SJSA1 (cell line): ENCODE measurements around the gene COL23A1. TPM values are rescaled to one million over a fixed set of nuclear protein-coding genes. Genes with fewer than 3 reads are reported as not detected.
"Not testable (repeated sequence)": the region's sequence is repeated elsewhere in the genome, so short reads cannot be mapped to it uniquely, and the experiment has no call there.

Experiments used
- DNase-seq, 2 experiments: peaks; one replicate each; pipeline ENCODE4 v3.0.0-alpha.2; 2015 to 2020; ENCODE audit warnings: low spot score in 2 of 2, low read depth in 1 of 2
- H3K27ac ChIP-seq: fragments of 250-450 bp; sonication (Bioruptor Pico); 2 replicates; pipeline ENCODE4 v1.5.1; 2020; ENCODE audit warnings: mild to moderate bottlenecking, moderate library complexity
- H3K27me3 ChIP-seq: fragments of 250-450 bp; sonication (Bioruptor Pico); replicated peaks from 2 replicates; pipeline ENCODE4 v1.5.1; 2020; ENCODE audit warnings: mild to moderate bottlenecking, moderate library complexity
- H3K36me3 ChIP-seq: fragments of 250-450 bp; sonication (Bioruptor Pico); 2 replicates; pipeline ENCODE4 v1.5.1; 2020; ENCODE audit warnings: mild to moderate bottlenecking
- H3K4me1 ChIP-seq: fragments of 250-450 bp; sonication (Bioruptor Pico); replicated peaks from 2 replicates; pipeline ENCODE4 v1.6.1; 2021; ENCODE audit warnings: mild to moderate bottlenecking
- H3K4me3 ChIP-seq: fragments of 250-450 bp; sonication (Bioruptor Pico); 2 replicates; pipeline ENCODE4 v1.5.1; 2020; ENCODE audit warnings: mild to moderate bottlenecking
- H3K9me3 ChIP-seq: fragments of 250-450 bp; sonication (Bioruptor Pico); replicated peaks from 2 replicates; pipeline ENCODE4 v1.5.1; 2020; ENCODE audit warnings: mild to moderate bottlenecking
- total RNA-seq: library from RNA; depleted of rRNA; stranded (reverse); fragments of >200 nt; shearing (Covaris generic); gene quantifications from 2 replicates; pipeline ENCODE4 v1.2.3, GENCODE V29; 2014

COL23A1 gene
- total RNA-seq, 1 experiment from 2014 or later, result not detected

DNA sequence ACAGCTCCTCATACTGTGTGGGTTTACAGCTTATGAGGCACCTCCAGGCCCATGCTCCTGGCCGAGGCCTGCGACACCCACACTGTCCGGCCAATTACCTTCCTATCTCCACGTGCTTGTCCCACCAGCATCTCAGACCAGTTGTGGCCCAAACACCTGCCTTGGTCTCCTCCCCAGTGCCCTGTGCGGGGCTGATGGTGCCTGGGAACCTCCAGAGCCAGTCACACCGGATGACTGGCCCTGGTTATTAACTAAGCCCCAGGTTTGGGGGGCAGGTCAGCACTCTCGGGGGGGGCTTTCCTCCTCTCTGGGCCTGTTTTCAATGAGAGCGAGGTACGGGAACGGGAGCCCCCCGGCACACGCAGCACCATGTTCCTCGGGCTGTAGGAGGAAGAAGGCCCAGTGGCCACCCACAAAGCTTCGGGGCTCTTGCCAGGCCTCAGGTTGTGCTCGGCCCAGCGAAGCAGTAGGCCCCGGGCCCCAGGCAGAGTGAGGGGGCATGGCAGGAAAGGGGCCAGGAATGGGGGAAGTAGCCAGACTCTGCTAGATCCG, 281.6 kb downstream of the COL23A1 start:
- no peaks in the 10 kb centered on the region for H3K27me3 ChIP-seq
- DNase-seq, result no peak
- peaks cover 38% of the 10 kb centered on the region for H3K9me3 ChIP-seq
- no peaks in the 10 kb centered on the region for H3K4me1 ChIP-seq
- no peaks in the 10 kb centered on the region for H3K36me3 ChIP-seq
- no peak overlapping the region for H3K4me3 ChIP-seq
- H3K27ac ChIP-seq, result no peak overlapping the region

- peaks cover 48% of the 10 kb centered on the region for H3K9me3 ChIP-seq
- H3K27me3 ChIP-seq, result no peaks in the 10 kb centered on the region
- no peaks in the 10 kb centered on the region for H3K36me3 ChIP-seq
- no peak for DNase-seq
- no peak overlapping the region for H3K27ac ChIP-seq
- H3K4me3 ChIP-seq, result no peak overlapping the region
- H3K4me1 ChIP-seq, result no peaks in the 10 kb centered on the region
Observed at GRCh38 chr5:178307267-178308045, 282.7 kb downstream of the COL23A1 start.

DNA sequence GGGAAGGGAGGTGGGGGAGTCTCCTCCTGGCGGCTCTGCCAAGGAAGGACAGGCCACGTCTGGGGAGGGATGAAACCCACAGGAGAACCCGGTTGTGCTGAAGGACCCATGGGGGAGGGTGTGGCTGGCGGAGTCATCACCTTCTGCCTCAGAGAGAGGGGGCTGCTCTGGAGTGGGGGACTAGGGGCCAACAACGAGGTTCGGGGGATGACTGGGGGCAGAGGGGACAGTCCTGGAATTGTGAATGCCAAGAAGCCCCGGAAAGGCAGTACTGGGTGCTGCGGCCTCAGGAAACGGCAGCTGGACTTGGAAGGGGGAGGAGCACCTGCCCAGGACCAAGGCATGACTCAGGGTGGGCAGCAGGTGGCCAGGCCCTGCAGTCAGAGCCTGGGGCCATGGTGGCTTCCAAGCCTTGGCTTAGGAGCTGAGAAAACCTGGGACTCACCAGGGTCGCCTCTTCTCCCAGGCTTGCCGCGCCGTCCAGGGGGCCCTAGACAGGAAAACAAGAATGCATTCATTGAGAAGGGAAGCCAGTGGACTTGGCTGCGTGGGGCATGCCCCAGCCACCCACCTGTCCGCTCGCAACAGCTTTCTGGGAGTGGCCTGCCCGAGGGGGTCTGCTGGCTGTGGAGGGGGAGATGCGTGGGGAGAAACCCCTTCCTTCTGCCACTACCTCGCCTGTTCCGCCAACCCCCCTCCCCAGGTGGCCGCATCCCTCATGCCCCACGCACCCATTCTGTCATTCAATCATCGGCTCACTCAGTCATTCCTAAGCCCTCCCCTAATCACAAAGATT, 283.6 kb downstream of the COL23A1 start:
- Histone ChIP-seq H3K27me3 (no peaks in the 10 kb centered on the region), H3K4me1 (no peaks in the 10 kb centered on the region), H3K27ac (no peak overlapping the region), H3K9me3 (peaks cover 48% of the 10 kb centered on the region), H3K4me3 (no peak overlapping the region), H3K36me3 (no peaks in the 10 kb centered on the region)
- DNase-seq, result no peak

DNA sequence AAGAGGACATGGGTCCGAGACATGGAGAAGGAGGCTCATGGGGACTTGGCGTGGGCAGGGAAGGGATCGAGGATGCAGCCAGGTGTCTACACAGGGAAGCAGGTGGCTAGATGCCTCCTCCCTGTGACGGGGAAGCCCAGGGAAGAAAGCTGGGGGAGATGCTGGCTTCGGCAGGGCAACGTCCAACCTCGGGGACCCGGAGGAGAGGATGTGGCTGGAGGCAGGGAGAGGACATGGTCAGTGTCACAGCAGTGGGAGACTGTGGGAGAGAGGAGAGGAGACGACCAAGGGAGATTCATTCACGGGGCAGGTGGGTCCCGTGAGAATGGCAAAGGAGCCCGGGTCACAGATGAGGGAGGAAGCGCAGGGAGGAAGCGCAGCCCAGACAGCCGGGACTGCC, 284.4 kb downstream of the COL23A1 start:
- Histone ChIP-seq H3K9me3 (peaks cover 44% of the 10 kb centered on the region), H3K27ac (no peak overlapping the region), H3K27me3 (no peaks in the 10 kb centered on the region), H3K4me1 (no peaks in the 10 kb centered on the region), H3K36me3 (no peaks in the 10 kb centered on the region), H3K4me3 (no peak overlapping the region)
- DNase-seq, result no peak

GRCh38 chr5:178304761-178305645, 285.2 kb downstream of the COL23A1 start:
- H3K4me1 ChIP-seq, result no peaks in the 10 kb centered on the region

GRCh38 chr5:178304016-178304415, 286.2 kb downstream of the COL23A1 start:
- H3K4me1 ChIP-seq, result no peaks in the 10 kb centered on the region
- no peaks in the 10 kb centered on the region for H3K36me3 ChIP-seq
- no peaks in the 10 kb centered on the region for H3K27me3 ChIP-seq
- H3K4me3 ChIP-seq, result no peak overlapping the region
- no peak for DNase-seq
- H3K27ac ChIP-seq, result no peak overlapping the region
- H3K9me3 ChIP-seq, result peaks cover 38% of the 10 kb centered on the region

More at GRCh38 chr5:178304761-178305645, 285.2 kb downstream of the COL23A1 start:
- DNase-seq, result no peak
- Histone ChIP-seq H3K9me3 (peaks cover 39% of the 10 kb centered on the region), H3K36me3 (no peaks in the 10 kb centered on the region), H3K27me3 (no peaks in the 10 kb centered on the region), H3K4me3 (no peak overlapping the region), H3K27ac (no peak overlapping the region)

- H3K36me3 ChIP-seq, H3K27me3 ChIP-seq, H3K27ac ChIP-seq, H3K4me1 ChIP-seq, DNase-seq, H3K4me3 ChIP-seq: not testable (repeated sequence)
- peaks cover 40% of the 10 kb centered on the region for H3K9me3 ChIP-seq
Observed at GRCh38 chr5:178302321-178302720, 287.9 kb downstream of the COL23A1 start.

DNA sequence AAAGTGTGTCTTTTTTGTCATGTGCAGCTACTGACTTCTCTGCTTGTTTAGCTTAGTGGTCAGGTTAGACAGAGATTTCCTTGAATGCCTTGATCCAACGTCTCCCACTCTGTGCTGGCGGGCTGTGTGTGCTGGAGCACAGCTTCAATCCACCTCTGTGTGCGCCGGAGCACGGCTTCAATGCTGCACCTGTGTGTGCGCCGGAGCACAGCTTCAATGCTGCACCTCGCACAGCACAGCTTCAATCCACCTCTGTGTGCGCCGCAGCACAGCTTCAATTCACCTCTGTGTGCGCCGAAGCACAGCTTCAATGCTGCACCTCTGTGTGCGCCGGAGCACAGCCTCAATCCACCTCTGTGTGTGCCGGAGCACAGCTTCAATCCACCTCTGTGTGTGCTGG, 288.6 kb downstream of the COL23A1 start:
- no peak for DNase-seq
- Histone ChIP-seq H3K4me3 (no peak overlapping the region), H3K27ac (no peak overlapping the region), H3K4me1 (no peaks in the 10 kb centered on the region), H3K9me3 (peaks cover 37% of the 10 kb centered on the region), H3K27me3 (no peaks in the 10 kb centered on the region), H3K36me3 (no peaks in the 10 kb centered on the region)

DNA sequence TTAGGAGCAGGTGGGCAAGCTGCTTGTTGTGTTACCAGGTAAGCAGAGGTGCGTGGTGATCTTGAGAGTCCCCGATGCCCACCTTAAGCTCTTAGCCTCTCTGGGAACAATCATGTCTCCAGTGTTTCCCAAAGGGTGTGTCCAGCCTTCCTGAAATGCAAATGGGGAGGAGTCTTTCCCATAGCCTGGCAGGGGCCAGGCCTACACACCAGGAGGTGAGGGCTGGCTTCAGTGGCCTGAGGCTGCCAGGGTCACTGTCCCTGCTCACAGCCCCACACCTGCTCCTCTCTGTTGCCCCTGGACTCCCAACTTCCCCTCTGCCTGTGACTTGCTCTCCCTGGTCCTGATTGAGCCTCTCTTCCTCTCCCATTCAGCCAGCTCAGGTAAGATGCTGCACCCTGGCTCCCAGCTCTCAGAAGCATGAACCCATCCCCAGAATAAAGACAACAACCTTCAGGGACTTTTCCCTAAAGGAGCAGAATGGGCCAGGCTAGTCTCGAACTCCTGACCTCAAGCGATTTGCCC, 291.8 kb downstream of the COL23A1 start:
- no peaks in the 10 kb centered on the region for H3K36me3 ChIP-seq
- no peaks in the 10 kb centered on the region for H3K4me1 ChIP-seq
- no peak overlapping the region for H3K27ac ChIP-seq
- no peak overlapping the region for H3K4me3 ChIP-seq
- DNase-seq, result no peak
- H3K27me3 ChIP-seq, result no peaks in the 10 kb centered on the region
- peaks cover 25% of the 10 kb centered on the region for H3K9me3 ChIP-seq

DNA sequence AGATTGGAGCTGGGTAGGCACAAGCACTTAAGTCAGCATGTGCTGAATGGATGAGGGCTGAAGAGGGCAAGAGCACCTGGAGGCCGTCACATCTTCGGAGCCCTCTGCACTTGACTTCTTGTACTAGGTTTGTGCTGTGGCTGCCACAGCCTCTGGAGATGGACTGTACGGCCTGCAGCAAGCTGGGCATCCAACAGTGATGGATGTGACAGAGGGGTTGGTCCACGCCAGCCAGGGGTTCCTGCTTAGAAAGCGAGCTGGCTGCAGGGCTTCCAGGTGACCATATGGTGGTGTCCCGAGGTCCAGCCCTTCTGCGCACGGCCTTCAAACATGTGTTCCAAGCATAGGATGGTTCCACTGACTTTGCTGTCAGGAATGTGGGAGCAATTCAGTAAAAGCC, 292.4 kb downstream of the COL23A1 start:
- Histone ChIP-seq H3K4me3 (no peak overlapping the region), H3K27me3 (no peaks in the 10 kb centered on the region), H3K4me1 (no peaks in the 10 kb centered on the region), H3K9me3 (peaks cover 19% of the 10 kb centered on the region), H3K36me3 (no peaks in the 10 kb centered on the region), H3K27ac (no peak overlapping the region)
- no peak for DNase-seq

GRCh38 chr5:178296066-178296465, 294.1 kb downstream of the COL23A1 start:
- H3K4me3 ChIP-seq, result no peak overlapping the region
- no peak for DNase-seq
- H3K36me3 ChIP-seq, result no peaks in the 10 kb centered on the region
- no peaks in the 10 kb centered on the region for H3K27me3 ChIP-seq
- H3K4me1 ChIP-seq, result no peaks in the 10 kb centered on the region
- H3K27ac ChIP-seq, result no peak overlapping the region
- peaks cover 28% of the 10 kb centered on the region for H3K9me3 ChIP-seq

DNA sequence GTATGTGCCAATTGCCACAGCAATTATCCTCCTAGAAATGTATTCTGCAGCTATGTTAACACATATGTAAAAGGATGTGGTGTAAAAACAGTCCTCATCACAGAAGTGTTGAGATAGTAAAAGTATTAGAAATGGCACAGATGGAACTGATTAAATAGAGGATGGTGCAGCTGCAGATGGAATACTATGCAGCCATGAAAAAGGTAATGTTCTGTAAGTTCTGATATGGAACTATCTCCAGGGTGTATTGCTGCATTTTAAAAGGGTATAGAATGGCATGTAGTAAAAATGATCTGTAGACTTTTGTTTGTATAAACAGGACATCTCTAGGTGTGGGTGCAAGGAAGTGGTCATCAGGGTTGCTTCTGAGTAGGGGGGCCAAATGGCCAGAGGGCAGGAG, 294.6 kb downstream of the COL23A1 start:
- no peak overlapping the region for H3K27ac ChIP-seq
- no peaks in the 10 kb centered on the region for H3K4me1 ChIP-seq
- no peaks in the 10 kb centered on the region for H3K27me3 ChIP-seq
- H3K36me3 ChIP-seq, result no peaks in the 10 kb centered on the region
- no peak overlapping the region for H3K4me3 ChIP-seq
- peaks cover 33% of the 10 kb centered on the region for H3K9me3 ChIP-seq
- DNase-seq, result no peak

DNA sequence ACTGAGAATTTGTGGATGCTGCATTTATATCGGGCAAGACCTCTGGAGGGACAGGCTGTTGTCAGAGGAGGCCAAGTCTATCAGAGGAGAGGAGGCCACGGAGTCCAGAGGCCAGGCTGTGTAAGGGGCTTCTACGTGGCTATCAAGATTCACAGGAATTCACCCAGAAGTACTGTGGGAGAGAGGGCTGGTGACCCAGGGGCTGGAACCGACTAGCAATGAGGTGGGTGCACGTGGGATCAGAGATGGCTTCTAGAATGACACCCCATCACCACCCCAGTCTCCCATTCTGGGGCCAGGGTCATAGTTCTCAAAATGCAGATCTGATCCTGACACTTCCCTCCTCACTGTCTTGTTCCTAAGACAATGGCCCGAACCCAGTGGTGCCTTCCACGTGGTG, 296.4 kb downstream of the COL23A1 start:
- H3K27ac ChIP-seq, result no peak overlapping the region
- no peak overlapping the region for H3K4me3 ChIP-seq
- no peaks in the 10 kb centered on the region for H3K27me3 ChIP-seq
- H3K4me1 ChIP-seq, result no peaks in the 10 kb centered on the region
- DNase-seq, result no peak
- H3K9me3 ChIP-seq, result peaks cover 49% of the 10 kb centered on the region
- H3K36me3 ChIP-seq, result no peaks in the 10 kb centered on the region
